ENCODE measurements around the gene PRKCD. TPM values are rescaled to one million over a fixed set of nuclear protein-coding genes. Genes with fewer than 3 reads are reported as not detected.

Gene PRKCD
- total and polyA plus RNA-seq, 2 donors, result 5.2 to 23.8 TPM

DNA sequence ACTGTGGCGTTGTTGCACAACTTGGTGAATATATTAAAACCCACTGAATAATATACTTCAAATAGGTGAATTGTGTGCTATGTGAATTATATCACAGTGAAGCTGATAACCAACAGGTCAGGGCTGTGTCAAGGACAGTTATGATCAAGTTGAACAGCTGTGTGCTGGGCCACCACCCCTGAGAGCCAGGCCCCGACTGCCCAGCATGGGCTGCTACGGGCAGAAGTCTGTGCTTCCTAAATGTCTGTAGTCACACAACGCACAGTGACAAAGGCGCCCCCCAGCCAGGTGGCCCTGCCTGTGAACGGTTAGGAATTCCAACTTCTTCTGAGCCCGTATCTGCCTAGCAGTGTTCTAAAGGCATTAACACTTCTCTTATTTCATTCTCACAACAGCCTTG is 62.0 kb downstream of the PRKCD start:
- H3K4me3 ChIP-seq (ENCODE audit: low read depth, low read length), result no peak overlapping the region
- H3K4me1 ChIP-seq (ENCODE audit: insufficient read depth), result no peaks in the 10 kb centered on the region
- WGBS, result 74% methylated on average over 7 of the region's 7 CpGs
- H3K36me3 ChIP-seq (ENCODE audit: insufficient read depth), result peaks cover 2% of the 10 kb centered on the region
- no peak overlapping the region for H3K27ac ChIP-seq (ENCODE audit: low read depth)
- DNase-seq (ENCODE audit: extremely low spot score), result no peak

DNA sequence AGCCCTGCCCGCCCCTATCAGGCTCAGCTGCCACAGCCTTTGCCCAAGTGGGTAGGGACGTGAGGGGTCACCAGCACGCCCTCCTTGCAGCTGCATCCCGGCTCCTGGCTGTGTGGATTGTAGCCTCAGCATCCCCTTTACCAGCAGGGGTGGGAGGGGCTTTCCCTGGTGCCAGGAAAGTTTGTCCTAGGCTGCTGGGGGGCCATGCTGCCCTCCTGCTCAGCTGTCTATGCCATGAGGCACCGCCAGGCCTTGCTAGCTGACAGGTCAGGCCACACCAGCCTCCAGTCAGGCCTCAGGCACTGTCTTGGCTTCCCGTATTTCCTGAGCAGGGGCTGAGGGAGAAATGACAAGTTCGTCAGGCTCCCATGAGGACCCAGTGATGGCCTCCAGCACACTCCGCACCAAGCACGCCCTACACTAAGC is 62.5 kb downstream of the PRKCD start:
- WGBS, result 86% methylated on average over 9 of the region's 9 CpGs
- no peak for DNase-seq (ENCODE audit: extremely low spot score)
- Histone ChIP-seq H3K36me3 (ENCODE audit: insufficient read depth) (peaks cover 3% of the 10 kb centered on the region), H3K4me3 (ENCODE audit: low read depth, low read length) (no peak overlapping the region), H3K4me1 (ENCODE audit: insufficient read depth) (no peaks in the 10 kb centered on the region), H3K27ac (ENCODE audit: low read depth) (no peak overlapping the region)

DNA sequence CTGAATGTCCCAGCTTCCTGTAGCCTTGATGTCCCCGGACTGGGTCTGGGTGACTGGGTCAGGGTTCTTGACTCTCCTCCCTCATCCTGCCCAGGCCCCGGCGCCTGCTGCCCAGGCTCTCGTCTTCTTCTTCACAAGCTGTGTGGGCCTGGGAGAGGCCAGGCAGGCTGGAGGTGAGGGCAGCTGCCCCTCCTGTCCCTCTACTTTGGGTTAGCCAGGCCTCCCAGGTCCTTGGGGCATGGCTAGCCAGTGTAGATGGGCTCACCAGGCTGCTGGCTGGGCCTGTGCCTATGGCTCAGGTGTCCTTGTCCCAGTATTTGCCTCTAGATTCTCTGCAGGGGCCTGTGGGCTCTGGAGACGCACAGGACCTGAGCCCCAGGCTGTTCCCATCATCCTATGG is 63.0 kb downstream of the PRKCD start:
- no peak for DNase-seq (ENCODE audit: extremely low spot score)
- no peak overlapping the region for H3K27ac ChIP-seq (ENCODE audit: low read depth)
- WGBS, result 84% methylated on average over 5 of the region's 5 CpGs
- no peak overlapping the region for H3K4me3 ChIP-seq (ENCODE audit: low read depth, low read length)
- H3K4me1 ChIP-seq (ENCODE audit: insufficient read depth), result no peaks in the 10 kb centered on the region
- H3K36me3 ChIP-seq (ENCODE audit: insufficient read depth), result peaks cover 3% of the 10 kb centered on the region

DNA sequence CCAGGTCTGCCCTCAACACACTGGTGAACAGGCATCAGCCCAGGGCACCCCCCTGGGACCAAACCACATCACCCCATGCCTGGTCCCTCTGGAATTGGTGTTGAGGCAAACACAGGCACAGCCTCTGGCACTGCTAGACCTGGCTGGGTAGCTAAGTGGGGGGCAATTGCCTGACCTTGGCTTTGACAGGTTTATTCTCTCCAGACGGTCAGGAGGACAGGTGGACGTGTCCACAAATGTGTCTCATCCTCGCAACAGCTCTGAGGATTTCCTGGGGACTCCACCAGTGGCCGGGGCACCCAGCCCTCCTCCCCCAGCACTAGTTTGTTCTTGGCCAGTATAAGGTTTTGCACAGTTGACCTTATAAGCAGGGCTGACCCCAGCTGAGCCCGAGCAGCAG is 63.5 kb downstream of the PRKCD start:
- DNase-seq (ENCODE audit: extremely low spot score), result no peak
- no peak overlapping the region for H3K27ac ChIP-seq (ENCODE audit: low read depth)
- H3K4me1 ChIP-seq (ENCODE audit: insufficient read depth), result no peaks in the 10 kb centered on the region
- H3K36me3 ChIP-seq (ENCODE audit: insufficient read depth), result peaks cover 3% of the 10 kb centered on the region
- H3K4me3 ChIP-seq (ENCODE audit: low read depth, low read length), result no peak overlapping the region
- 83% methylated on average over 5 of the region's 5 CpGs for WGBS

DNA sequence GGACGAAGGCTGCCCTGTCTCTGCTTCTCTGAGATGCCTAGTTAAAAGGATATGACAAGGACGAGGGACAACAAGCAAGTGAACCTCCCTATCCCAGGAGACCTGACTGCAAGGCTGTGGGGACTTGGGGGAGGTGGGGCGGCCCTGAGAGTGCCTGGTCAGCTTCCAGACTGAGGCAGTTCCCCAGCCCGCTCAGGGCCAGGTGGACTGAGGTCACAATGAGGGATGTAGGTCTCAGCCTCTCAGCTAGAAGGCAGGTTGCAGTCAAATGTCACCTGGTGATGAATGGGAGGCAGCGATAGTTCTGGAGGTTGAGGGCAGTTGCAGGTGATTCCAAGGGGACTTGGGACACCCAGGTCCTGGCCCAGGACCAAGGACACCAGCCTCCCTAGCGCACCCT is 64.2 kb downstream of the PRKCD start:
- no peak overlapping the region for H3K4me3 ChIP-seq (ENCODE audit: low read depth, low read length)
- DNase-seq (ENCODE audit: extremely low spot score), result no peak
- H3K36me3 ChIP-seq (ENCODE audit: insufficient read depth), result peaks cover 3% of the 10 kb centered on the region
- no peaks in the 10 kb centered on the region for H3K4me1 ChIP-seq (ENCODE audit: insufficient read depth)
- WGBS, result 88% methylated on average over 6 of the region's 6 CpGs
- no peak overlapping the region for H3K27ac ChIP-seq (ENCODE audit: low read depth)

DNA sequence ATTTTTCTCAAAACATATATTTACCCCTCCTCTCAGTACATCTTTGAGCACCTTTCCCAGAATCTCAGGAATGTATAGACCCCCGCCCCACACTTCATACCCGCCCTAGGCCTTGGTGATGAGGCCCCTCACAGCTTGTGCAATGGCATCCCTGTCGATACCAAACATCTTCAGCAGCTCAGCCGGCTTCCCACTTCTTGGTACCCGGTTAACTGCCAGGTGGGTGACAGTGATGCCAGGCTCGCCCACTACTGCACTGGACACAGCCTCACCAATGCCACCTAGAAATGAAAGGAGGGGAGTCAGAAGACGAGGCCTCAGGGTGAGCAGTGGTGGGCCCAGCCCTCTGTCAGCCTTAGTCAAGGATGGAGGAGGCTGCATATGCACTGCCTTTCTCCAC is 64.6 kb downstream of the PRKCD start:
- WGBS, result 85% methylated on average over 7 of the region's 7 CpGs
- DNase-seq (ENCODE audit: extremely low spot score), result no peak

DNA sequence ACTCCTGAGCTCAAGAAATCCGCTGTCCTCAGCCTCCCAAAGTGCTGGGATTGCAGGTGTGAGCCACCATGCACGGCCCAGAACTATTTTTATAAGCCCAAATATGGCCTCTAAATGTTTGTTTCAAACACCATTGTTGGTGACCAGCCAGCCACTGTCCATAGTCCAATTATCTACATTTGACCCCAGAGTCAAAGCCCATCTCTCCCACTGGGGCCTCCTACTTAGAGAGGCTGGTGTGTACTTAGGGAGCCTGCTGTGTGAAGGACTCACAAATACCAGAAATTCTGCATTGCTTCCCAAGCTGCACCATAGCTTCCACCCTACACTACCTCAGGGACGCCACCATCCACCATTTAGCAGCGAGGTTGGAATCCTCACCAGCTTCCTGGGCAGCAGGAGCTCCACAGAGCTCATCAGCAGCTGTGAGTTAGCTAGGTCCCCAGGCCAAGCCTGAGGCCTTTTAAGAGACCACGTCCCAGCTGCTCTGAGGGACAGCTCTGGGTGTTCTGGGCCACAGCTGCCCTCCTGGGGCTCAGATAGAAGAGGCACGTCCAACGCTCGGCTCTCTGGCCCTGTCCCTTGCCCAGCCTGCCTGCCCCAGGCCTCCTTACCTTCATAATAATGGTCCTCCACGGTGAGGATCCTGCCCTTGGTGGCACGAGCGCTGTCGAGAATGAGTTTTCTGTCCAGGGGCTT is 65.3 kb downstream of the PRKCD start:
- no peak for DNase-seq (ENCODE audit: extremely low spot score)
- Histone ChIP-seq H3K4me3 (ENCODE audit: low read depth, low read length) (no peak overlapping the region), H3K36me3 (ENCODE audit: insufficient read depth) (peaks cover 3% of the 10 kb centered on the region), H3K27ac (ENCODE audit: low read depth) (no peak overlapping the region), H3K4me1 (ENCODE audit: insufficient read depth) (no peaks in the 10 kb centered on the region)
- 86% methylated on average over 12 of the region's 12 CpGs for WGBS

More for the DNA sequence above, 64.6 kb downstream of the PRKCD start:
- Histone ChIP-seq H3K36me3 (ENCODE audit: insufficient read depth) (peaks cover 3% of the 10 kb centered on the region), H3K27ac (ENCODE audit: low read depth) (no peak overlapping the region), H3K4me1 (ENCODE audit: insufficient read depth) (no peaks in the 10 kb centered on the region), H3K4me3 (ENCODE audit: low read depth, low read length) (no peak overlapping the region)

DNA sequence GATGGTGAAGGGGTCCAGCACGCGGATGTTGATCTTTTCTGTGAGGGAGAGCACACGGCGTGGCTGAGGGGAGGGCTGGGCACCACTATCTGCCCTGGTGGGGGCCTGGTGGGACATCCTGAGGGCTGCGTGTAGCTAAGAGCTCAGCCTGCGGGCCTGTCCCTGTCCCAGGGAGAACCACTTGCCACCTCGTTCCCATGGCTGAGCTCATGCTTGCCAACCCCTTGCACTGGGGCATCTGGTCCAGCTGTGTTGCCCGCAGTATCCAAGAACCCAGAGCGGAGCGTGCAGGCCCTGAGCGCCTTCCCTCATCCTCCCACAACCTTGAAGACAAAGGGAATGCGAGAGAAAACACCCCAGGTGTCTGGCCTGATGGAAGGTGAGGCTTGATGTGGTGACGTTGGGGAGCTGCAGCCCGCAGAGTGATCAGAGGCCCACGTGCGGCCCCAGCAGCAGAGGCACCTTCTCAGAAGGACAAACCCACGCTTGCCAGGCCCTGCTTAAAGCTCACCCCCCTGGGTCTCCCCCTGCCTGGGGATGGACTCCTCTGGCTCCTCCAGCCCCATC is 65.9 kb downstream of the PRKCD start:
- DNase-seq (ENCODE audit: extremely low spot score), result no peak
- Histone ChIP-seq H3K27ac (ENCODE audit: low read depth) (no peak overlapping the region), H3K36me3 (ENCODE audit: insufficient read depth) (peaks cover 3% of the 10 kb centered on the region), H3K4me3 (ENCODE audit: low read depth, low read length) (no peak overlapping the region), H3K4me1 (ENCODE audit: insufficient read depth) (no peaks in the 10 kb centered on the region)
- WGBS, result 95% methylated on average over 17 of the region's 17 CpGs

DNA sequence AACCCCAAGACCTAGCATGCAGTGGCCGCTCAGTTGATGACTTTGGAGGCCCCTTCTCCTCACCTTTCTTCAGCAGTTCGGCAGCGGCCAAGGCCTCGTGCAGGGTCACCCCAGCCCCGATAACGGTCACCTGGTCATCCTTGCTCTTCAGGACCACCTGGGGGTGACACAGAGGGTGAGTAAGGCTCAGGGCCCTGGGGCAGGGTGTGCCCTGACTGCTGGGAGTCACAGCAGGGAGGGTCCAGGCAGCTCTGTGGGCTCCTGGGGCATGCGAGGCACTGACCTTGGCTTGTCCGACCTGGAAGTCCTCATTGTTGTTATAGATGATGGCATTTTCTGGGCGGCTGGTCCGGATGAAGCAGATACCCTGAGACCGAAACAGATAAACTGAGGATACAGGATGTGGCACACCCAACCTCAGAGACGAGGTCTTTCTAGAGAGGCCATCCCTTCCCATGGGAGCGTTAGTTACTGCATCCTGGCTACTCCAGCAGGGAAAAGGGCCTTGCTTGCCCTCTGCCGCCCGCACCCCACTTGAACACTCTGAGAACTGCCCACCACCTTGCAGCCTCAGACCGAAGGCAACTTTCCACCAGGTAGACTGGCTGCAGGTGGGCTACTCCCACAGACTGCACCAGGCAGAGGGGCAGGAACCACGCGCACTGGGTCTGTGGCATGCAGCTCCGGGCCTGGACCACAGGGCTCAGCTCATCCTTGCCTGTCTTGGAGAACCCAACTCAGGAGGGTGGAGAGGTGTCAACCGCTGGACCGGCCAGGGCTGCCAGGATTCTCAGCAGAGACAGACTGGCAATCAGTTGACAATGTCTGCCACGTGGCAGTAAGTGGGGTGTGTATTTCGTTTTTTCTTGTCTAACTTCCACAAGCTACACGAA is 67.2 kb downstream of the PRKCD start:
- peaks cover 3% of the 10 kb centered on the region for H3K36me3 ChIP-seq (ENCODE audit: insufficient read depth)
- 88% methylated on average over 24 of the region's 24 CpGs for WGBS
- H3K4me3 ChIP-seq (ENCODE audit: low read depth, low read length), result no peak overlapping the region
- no peak overlapping the region for H3K27ac ChIP-seq (ENCODE audit: low read depth)
- H3K4me1 ChIP-seq (ENCODE audit: insufficient read depth), result no peaks in the 10 kb centered on the region
- DNase-seq (ENCODE audit: extremely low spot score), result no peak

DNA sequence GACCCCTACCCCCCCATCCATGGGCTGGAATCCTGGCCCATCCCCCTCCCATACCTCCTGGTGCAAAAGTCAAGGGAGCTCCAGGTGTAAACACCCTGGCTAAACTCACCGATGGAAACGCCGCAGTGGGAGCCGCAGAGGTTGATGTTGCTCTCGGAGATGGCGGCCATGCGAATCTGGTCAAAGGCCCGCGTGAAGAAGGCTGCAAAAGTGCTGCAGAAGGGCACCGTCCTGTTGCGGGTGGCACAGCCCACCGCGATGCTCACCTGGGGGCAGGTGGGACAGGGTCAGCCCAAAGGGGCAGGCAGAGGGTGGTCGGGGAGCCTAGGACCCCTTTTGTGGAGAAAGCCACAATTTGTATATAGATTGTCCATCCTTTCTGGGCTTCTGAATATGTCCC is 68.2 kb downstream of the PRKCD start:
- no peak for DNase-seq (ENCODE audit: extremely low spot score)
- WGBS, result 97% methylated on average over 14 of the region's 14 CpGs

DNA sequence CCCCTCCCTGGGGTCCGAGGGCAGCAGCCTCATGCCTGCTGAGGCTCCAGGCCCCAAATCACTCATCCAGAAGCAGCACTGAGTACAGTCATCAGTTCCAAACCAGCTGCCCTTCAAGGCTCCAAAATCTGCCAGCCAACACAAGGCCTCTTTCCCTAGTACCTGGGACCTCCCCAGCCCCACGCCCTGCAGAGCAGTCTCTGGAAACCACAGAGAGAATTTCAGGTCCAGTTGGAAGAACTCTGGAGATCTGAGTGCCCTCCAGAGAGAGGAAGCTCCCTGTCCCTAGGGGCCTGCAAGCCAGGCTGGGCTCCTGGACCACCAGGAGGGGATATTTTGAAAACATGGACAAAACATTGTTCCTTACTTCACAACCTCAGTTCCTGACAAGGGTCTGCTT is 68.6 kb downstream of the PRKCD start:
- Histone ChIP-seq H3K27ac (ENCODE audit: low read depth) (no peak overlapping the region), H3K4me3 (ENCODE audit: low read depth, low read length) (no peak overlapping the region), H3K36me3 (ENCODE audit: insufficient read depth) (peaks cover 5% of the 10 kb centered on the region), H3K4me1 (ENCODE audit: insufficient read depth) (no peaks in the 10 kb centered on the region)
- 85% methylated on average over 2 of the region's 2 CpGs for WGBS
- DNase-seq (ENCODE audit: extremely low spot score), result no peak

More for the DNA sequence above, 68.2 kb downstream of the PRKCD start:
- H3K4me3 ChIP-seq (ENCODE audit: low read depth, low read length), result no peak overlapping the region
- peaks cover 5% of the 10 kb centered on the region for H3K36me3 ChIP-seq (ENCODE audit: insufficient read depth)
- H3K4me1 ChIP-seq (ENCODE audit: insufficient read depth), result no peaks in the 10 kb centered on the region
- no peak overlapping the region for H3K27ac ChIP-seq (ENCODE audit: low read depth)

DNA sequence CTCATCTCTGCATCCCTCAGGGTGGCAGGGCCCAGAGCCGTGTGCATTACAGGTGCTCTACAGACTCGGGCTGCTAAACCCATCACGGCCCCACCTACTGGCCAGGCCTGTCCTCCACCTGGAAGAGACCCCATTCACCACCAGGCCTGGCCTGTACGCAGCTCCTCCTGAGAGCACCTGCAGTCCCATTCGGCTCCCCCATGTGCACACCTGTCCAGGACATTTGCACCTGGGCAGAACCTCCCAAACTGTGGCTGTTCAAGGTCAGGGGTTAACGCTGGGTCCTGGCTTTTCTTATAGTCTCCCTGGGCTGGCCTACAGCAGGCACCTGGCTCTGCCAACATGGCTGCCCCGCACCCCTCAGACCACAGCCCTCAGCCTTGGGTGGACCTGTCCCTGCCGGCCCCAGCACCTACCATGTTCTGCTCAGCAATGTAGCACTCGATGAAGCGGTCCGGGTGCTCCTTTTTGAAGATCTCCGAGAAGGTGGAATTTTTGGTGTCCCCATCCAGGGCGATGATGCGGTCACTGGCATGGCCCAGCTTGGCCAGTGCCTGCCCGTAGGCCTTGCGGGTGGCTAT is 69.1 kb downstream of the PRKCD start:
- no peak for DNase-seq (ENCODE audit: extremely low spot score)
- no peak overlapping the region for H3K4me3 ChIP-seq (ENCODE audit: low read depth, low read length)
- WGBS, result 92% methylated on average over 16 of the region's 16 CpGs

DNA sequence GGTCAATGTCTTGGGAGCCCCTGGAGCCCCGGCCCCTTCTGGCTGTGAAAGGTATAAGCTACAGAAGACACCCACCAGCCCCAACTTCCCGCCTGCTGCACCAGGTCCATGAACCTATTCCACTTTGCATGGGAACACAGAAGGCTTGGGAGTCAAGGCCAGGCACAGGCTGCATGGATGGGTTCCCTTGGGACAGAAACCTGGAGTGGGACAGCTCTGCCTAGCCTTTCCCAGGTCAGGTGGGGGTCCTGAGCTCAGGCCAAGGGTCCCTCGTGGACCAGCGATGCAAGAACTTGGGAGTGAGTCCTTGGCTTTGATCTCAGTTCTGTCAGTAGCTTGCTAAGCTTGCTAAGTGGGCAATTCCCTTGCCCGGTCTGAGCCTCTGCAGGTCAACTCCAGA is 69.8 kb downstream of the PRKCD start:
- WGBS, result 92% methylated on average over 5 of the region's 5 CpGs
- H3K27ac ChIP-seq (ENCODE audit: low read depth), result no peak overlapping the region
- no peak overlapping the region for H3K4me3 ChIP-seq (ENCODE audit: low read depth, low read length)
- H3K36me3 ChIP-seq (ENCODE audit: insufficient read depth), result peaks cover 5% of the 10 kb centered on the region
- H3K4me1 ChIP-seq (ENCODE audit: insufficient read depth), result no peaks in the 10 kb centered on the region
- no peak for DNase-seq (ENCODE audit: extremely low spot score)

More for the DNA sequence above, 69.1 kb downstream of the PRKCD start:
- no peaks in the 10 kb centered on the region for H3K4me1 ChIP-seq (ENCODE audit: insufficient read depth)
- H3K36me3 ChIP-seq (ENCODE audit: insufficient read depth), result peaks cover 5% of the 10 kb centered on the region
- H3K27ac ChIP-seq (ENCODE audit: low read depth), result no peak overlapping the region

Data from urinary bladder (tissue), 4 donors.